Small intestine (tissue), 7 donors: ENCODE data around the gene TANGO6. TPM values are rescaled to one million over a fixed set of nuclear protein-coding genes. Genes with fewer than 3 reads are reported as not detected.
A peak's percentile ranks its signal among the peaks of the same experiment; 100 is the strongest.

Source experiments
- DNase-seq, 2 donors: peaks; one replicate each; pipeline versions ENCODE4 v3.0.0 to v3.0.0-alpha.2; 2013
- FAIRE-seq: peaks from 2 replicates; lab custom pipeline; 2012; peaks lifted over from hg19 to GRCh38; lab: Jason Lieb, UNC
- H3K27ac ChIP-seq, 3 donors: one replicate each; pipeline ENCODE4 v1.5.1; 2013; ENCODE audit warnings: low read length in 2 of 3, mild to moderate bottlenecking in 2 of 3, control low read depth in 1 of 3, inconsistent platforms in 1 of 3, low read depth in 1 of 3, moderate library complexity in 1 of 3
- H3K27me3 ChIP-seq, 3 donors: one replicate each; pipeline ENCODE4 v1.6.1; 2013; ENCODE audit warnings: low read length in 3 of 3, inconsistent platforms in 1 of 3; ENCODE audit not compliant: control insufficient read depth in 3 of 3, insufficient read depth in 3 of 3
- H3K36me3 ChIP-seq, 3 donors: one replicate each; pipeline ENCODE4 v1.6.1; 2013; ENCODE audit warnings: low read length in 3 of 3, inconsistent platforms in 1 of 3, low read depth in 1 of 3, mild to moderate bottlenecking in 1 of 3, moderate library complexity in 1 of 3; ENCODE audit not compliant: control insufficient read depth in 3 of 3, insufficient read depth in 2 of 3
- H3K4me1 ChIP-seq, 3 donors: one replicate each; pipeline ENCODE4 v1.6.1; 2013; ENCODE audit warnings: low read length in 2 of 3, inconsistent platforms in 1 of 3, low read depth in 1 of 3, mild to moderate bottlenecking in 1 of 3, moderate library complexity in 1 of 3; ENCODE audit not compliant: control insufficient read depth in 3 of 3, insufficient read depth in 2 of 3
- H3K4me3 ChIP-seq, 3 donors: one replicate each; pipeline ENCODE4 v1.5.1; 2013; ENCODE audit warnings: low read length in 3 of 3, control low read depth in 1 of 3, inconsistent platforms in 1 of 3, low read depth in 1 of 3, mild to moderate bottlenecking in 1 of 3, moderate library complexity in 1 of 3
- H3K9me3 ChIP-seq, 2 donors: one replicate each; pipeline ENCODE4 v1.6.1; 2013; ENCODE audit warnings: low read depth in 1 of 2, low read length in 1 of 2; ENCODE audit not compliant: control insufficient read depth in 2 of 2, insufficient read depth in 1 of 2
- WGBS, 3 donors: extraction: QIAGEN DNeasy Blood & Tissue Kit; methylation state at CpG; one replicate each; pipeline ENCODE4 v1.1.7; 2013; 5-methylcytosine and 5-hydroxymethylcytosine counted together
- polyA plus RNA-seq, 4 donors: library from polyadenylated mRNA; stranded (reverse) in 3 of 4; unstranded in 1 of 4; fragments of 200-250 nt in 3 of 4; fragments of 120-200 nt in 1 of 4; gene quantifications; one replicate each; pipeline versions ENCODE4 v1.2.1 to v1.2.3, GENCODE V29; 2013
- donor health status: healthy with polysubstance abuse.
- donor health status: control.
- donor health status: control.
- donor health status: Bipolar disorder and iron deficiency.
- donor health status: healthy.

The TANGO6 gene
- polyA plus RNA-seq, 4 donors: 0.67 to 7.7 (median 2.9) TPM

DNA sequence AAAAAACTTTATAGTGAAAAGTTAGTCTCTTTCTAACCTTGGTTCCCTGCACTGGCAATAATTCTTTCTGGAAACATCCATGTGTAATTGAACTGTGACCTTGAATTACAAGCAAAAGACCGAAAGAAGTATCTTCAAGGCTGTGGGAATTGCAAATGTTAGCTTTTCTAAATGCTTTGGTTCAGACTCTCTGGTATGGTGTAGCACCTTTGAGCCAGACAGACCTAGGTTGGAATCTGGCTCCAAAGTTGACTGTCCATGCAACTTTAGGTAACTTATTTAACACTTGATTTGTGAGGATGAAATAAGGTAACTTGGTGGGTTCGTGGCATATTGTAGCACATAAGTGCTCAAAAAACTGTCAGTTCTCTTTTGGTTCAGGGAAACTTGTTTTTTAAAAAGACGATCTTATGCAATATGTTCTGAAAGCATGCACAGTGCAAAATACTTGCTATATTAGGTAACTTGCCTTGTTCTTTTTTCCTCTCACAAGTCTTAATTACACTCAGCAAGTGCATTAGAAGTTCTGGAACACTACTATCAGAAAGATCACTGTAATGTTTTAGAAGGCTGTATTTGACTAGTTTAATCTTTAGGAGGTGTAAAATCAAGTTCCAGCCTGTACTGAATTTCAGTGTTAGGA is 46.3 kb downstream of the TANGO6 start:
- Histone ChIP-seq H3K27ac (no peak overlapping the region), H3K27me3 (no peaks in the 10 kb centered on the region), H3K4me1 (peaks cover 5 to 6% (median 5%) of the 10 kb centered on the region in 3 donors), H3K36me3 (no peaks in the 10 kb centered on the region), H3K4me3 (no peak overlapping the region), H3K9me3 (no peaks in the 10 kb centered on the region)
- DNase-seq (no peak), FAIRE-seq (no peak)
- 85 to 93% (median 85%) methylated on average over 3 of the region's 3 CpGs for WGBS, 3 donors

DNA sequence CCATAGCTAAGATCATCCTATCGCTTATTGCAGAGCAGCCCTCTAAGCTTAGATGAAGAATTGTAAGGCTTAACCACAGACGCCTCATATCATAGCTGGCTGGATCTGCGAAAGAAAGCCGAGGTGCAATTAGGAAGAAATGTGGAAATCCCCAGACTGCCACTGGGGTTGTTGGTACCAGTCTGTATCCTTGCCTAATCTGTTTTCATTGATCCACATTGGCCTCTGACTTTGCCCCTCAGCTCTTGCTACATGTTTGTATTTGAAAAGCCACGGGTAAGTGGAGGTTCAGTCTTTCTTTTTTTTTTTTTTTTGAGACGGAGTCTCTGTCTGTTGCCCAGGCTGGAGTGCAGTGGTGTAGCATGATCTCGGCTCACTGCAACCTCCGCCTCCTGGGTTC is 48.9 kb downstream of the TANGO6 start:
- Histone ChIP-seq H3K36me3 (no peaks in the 10 kb centered on the region), H3K4me3 (no peak overlapping the region), H3K27ac (no peak overlapping the region), H3K4me1 (peaks cover 5 to 6% (median 5%) of the 10 kb centered on the region in 3 donors), H3K27me3 (no peaks in the 10 kb centered on the region), H3K9me3 (no peaks in the 10 kb centered on the region)
- DNase-seq (no peak), FAIRE-seq (no peak)
- WGBS, 3 donors: 81 to 86% (median 83%) methylated on average over 7 to 8 of the region's 8 CpGs

DNA sequence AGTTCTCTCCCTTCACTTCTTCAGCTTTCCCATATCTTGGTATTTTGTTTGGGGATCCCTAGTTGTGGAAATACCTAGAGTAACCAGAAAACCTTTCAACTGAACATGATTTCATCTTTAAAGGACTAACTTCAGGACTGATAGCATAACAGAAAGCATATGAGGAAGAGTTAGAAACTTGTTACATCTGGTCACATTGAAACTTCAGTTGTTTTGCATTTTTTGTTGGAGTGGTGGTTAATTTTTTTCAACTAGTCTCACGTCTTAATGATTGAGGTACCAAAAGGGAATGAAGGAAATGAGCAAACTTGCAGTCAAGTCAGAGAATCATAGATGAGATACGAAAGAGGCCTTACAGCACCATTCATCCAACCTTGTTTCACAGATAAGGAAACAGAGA is 49.6 kb downstream of the TANGO6 start:
- no peak for FAIRE-seq
- H3K9me3 ChIP-seq: no peaks in the 10 kb centered on the region
- no peak overlapping the region for H3K4me3 ChIP-seq
- H3K27me3 ChIP-seq: no peaks in the 10 kb centered on the region
- DNase-seq: no peak
- H3K4me1 ChIP-seq: peaks cover 5 to 6% (median 5%) of the 10 kb centered on the region in 3 donors
- WGBS, 3 donors: 92 to 94% (median 92%) methylated on average over 2 of the region's 2 CpGs
- no peaks in the 10 kb centered on the region for H3K36me3 ChIP-seq
- no peak overlapping the region for H3K27ac ChIP-seq

DNA sequence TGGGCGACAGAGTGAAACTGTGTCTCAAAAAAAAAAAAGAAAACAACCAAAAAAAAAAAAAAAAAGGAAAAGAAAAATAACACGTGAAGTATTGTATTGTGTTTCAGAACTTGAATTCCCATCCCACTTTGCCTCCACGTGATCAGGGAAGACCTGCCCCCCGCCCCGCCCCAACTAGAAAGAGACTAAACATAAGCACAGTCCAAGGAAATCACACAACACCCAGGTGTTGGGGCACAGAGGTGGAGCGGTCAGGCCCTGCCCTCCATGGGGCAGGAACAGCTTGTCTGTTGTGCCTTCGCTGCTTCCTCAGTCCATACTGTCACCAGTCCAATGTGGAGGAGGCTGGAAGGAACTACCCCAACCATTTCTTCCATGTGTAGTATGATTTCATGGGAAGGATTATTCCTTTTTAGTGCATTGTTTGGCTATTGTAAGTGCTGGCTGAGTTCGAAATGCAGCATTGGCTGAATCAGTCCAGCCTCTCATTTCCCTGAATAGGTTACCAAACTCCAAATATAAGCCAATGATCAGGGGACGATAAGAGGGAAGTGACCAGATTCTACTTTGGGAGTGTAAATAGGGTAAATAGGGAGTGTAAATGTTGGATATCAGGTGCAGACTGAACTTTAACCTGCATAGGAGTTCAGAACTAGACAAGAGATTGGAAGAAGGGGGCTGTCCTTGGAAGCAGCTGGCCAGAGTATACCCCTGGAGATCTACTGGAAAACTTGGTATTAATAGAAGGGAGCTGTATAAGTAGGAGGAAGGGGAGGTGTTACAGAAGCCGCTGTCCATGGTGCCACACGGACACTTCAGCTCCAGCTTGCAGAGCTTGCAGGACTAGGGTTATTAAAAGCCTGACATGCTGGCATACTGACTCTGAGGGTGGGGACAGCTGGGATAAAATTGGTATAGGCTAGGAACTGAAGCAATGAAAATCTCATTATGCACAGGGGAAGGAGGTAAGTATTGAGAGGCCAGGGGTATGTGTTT is 50.7 kb downstream of the TANGO6 start:
- no peak overlapping the region for H3K27ac ChIP-seq
- H3K4me1 ChIP-seq: peaks cover 5 to 6% (median 5%) of the 10 kb centered on the region in 3 donors
- WGBS, 3 donors: 56 to 80% (median 62%) methylated on average over 11 of the region's 11 CpGs
- FAIRE-seq (no peak), DNase-seq (peak; percentile 49 to 76)
- no peaks in the 10 kb centered on the region for H3K9me3 ChIP-seq
- no peak overlapping the region for H3K4me3 ChIP-seq
- no peaks in the 10 kb centered on the region for H3K36me3 ChIP-seq
- no peaks in the 10 kb centered on the region for H3K27me3 ChIP-seq

DNA sequence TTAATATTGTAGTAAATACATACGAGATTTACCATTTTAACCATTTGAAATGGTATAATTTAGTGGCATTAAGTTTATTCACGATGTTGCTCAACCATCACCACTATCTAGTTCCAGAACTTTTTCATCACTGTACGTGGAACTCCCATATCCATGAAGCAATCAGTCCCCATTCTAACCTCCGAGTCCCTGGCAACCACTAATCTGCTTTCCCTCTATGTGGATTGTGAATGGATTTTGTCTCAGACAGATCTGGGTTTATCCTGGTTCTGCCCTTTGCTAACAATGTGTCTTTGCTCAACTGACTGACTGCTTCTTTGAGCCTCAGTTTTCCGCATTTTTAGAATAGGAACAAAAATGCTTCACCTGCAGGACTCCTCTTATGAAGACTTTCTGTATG is 51.4 kb downstream of the TANGO6 start:
- H3K4me1 ChIP-seq: peaks cover 5 to 6% (median 5%) of the 10 kb centered on the region in 3 donors
- 91 to 94% (median 92%) methylated on average over 5 of the region's 5 CpGs for WGBS, 3 donors

DNA sequence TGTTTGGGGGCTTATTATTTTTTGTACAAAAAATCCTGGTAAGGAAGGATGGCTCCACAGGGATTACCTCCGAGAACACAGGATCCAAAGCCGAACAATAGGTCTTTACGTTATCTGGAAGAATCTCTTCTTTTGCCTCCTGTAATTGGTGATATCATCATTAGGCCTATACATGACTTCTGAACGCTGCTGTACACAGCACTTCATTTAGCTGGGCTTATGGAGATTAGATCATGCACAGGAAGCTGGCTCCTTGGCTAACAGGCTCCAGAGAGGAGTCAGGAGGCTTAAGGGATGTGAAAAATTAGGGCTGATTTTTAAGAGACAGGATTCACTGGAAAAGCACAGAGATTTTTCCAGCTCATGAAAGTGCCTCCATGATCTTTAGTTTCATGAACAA is 54.7 kb downstream of the TANGO6 start:
- no peak for FAIRE-seq
- no peaks in the 10 kb centered on the region for H3K9me3 ChIP-seq

More for the DNA sequence above, 51.4 kb downstream of the TANGO6 start:
- H3K27ac ChIP-seq: no peak overlapping the region
- no peak overlapping the region for H3K4me3 ChIP-seq
- H3K36me3 ChIP-seq: no peaks in the 10 kb centered on the region
- DNase-seq: no peak
- FAIRE-seq: no peak
- no peaks in the 10 kb centered on the region for H3K9me3 ChIP-seq
- no peaks in the 10 kb centered on the region for H3K27me3 ChIP-seq

DNA sequence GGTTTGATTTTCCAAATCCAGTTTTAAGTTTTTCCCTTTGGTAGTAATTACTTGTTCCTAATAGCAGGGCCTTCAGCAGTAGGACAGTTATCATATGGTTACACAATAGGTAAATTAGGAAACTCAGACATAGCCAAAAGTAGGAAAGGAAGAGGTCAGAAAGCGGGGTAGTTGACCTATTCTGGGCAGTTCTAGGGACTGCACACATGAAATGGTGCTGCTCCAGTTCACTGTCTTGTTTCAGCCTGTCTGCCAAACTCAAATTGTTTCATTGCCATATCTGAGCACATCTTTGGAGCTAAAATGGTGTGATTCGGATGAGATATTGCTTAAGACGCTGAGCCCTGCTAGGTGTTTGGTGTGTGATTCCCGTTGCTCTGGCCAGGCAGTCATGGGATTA is 56.7 kb downstream of the TANGO6 start:
- Histone ChIP-seq H3K9me3 (no peaks in the 10 kb centered on the region), H3K4me1 (no peaks in the 10 kb centered on the region), H3K36me3 (peaks cover 0 to 3% (median 0%) of the 10 kb centered on the region in 3 donors), H3K4me3 (no peak overlapping the region), H3K27me3 (no peaks in the 10 kb centered on the region), H3K27ac (no peak overlapping the region)
- no peak for DNase-seq
- WGBS, 3 donors: 87 to 89% (median 88%) methylated on average over 4 of the region's 4 CpGs
- FAIRE-seq: no peak

More for the DNA sequence above, 54.7 kb downstream of the TANGO6 start:
- Histone ChIP-seq H3K4me1 (peaks cover 5 to 6% (median 5%) of the 10 kb centered on the region in 3 donors), H3K27me3 (no peaks in the 10 kb centered on the region), H3K27ac (no peak overlapping the region), H3K4me3 (no peak overlapping the region), H3K36me3 (no peaks in the 10 kb centered on the region)
- no peak for DNase-seq
- WGBS, 3 donors: 88 to 95% (median 90%) methylated on average over 4 of the region's 4 CpGs
